Esophagus muscularis mucosa (tissue), 4 donors: ENCODE measurements around the gene SLC51B. TPM values are rescaled to one million over a fixed set of nuclear protein-coding genes. Genes with fewer than 3 reads are reported as not detected.
A peak's percentile ranks its signal among the peaks of the same experiment; 100 is the strongest.

Experiments
- DNase-seq: peaks from one replicate; pipeline ENCODE4 v3.0.0-alpha.2; 2017; ENCODE audit errors: extremely low spot score
- H3K27ac ChIP-seq, 4 donors: fragments of 200-600 bp; sonication (generic); replicated peaks in 1 of 4; 1 replicate in 3 of 4; 2 replicates in 1 of 4; pipeline ENCODE4 v1.5.1; 2016 to 2019; ENCODE audit warnings: mild to moderate bottlenecking in 1 of 4
- H3K27me3 ChIP-seq, 4 donors: fragments of 200-600 bp; sonication (generic); one replicate each; pipeline versions ENCODE4 v1.5.1 to v1.6.0; 2016 to 2019
- H3K36me3 ChIP-seq, 4 donors: fragments of 200-600 bp; sonication (generic); one replicate each; pipeline ENCODE4 v1.5.1; 2016 to 2019
- H3K4me1 ChIP-seq, 4 donors: fragments of 200-600 bp; sonication (generic); one replicate each; pipeline ENCODE4 v1.5.1; 2016 to 2019
- H3K4me3 ChIP-seq, 4 donors: fragments of 200-600 bp; sonication (generic); 1 replicate in 2 of 4; 2 replicates in 2 of 4; pipeline ENCODE4 v1.5.1; 2016 to 2019; ENCODE audit warnings: mild to moderate bottlenecking in 4 of 4, moderate library complexity in 1 of 4
- H3K9me3 ChIP-seq, 4 donors: fragments of 200-600 bp; sonication (generic); 1 replicate in 3 of 4; 2 replicates in 1 of 4; pipeline ENCODE4 v1.5.1; 2016 to 2019
- EP300 ChIP-seq: sonication (generic); formaldehyde crosslinking; IDR thresholded peaks from one replicate; pipeline ENCODE4 v1.6.1; 2017; ENCODE audit warnings: antibody characterized with exemption
- POLR2A ChIP-seq: fragments of 450-650 bp; IDR thresholded peaks from one replicate; pipeline ENCODE4 v1.6.1; 2017; ENCODE audit warnings: antibody characterized with exemption, moderate library complexity, mild to moderate bottlenecking, low read depth
- POLR2AphosphoS5 ChIP-seq, 2 donors: sonication (generic); formaldehyde crosslinking; IDR thresholded peaks; one replicate each; pipeline ENCODE4 v1.6.1; 2017; ENCODE audit warnings: antibody characterized with exemption in 2 of 2
- WGBS: methylation state at CpG from one replicate; pipeline ENCODE4 v1.1.5; 2018; 5-methylcytosine and 5-hydroxymethylcytosine counted together
- intact Hi-C: fragments of 100-400 bp; cut with DNase I; formaldehyde crosslinking; loops from one replicate; pipeline ENCODE4 v1.15.1; 2023
- total RNA-seq, 4 donors: library from RNA; depleted of rRNA; stranded (reverse); fragments of >200 nt; gene quantifications; one replicate each; pipeline versions ENCODE4 v1.1.0 to v1.2.1, GENCODE V29; 2016
- TF ChIP-seq, protein P1 (sequence below), 3 experiments: fragments of 200-600 bp in 2 of 3; fragments of 450-650 bp in 1 of 3; sonication (generic) in 2 of 3; IDR thresholded peaks; one replicate each; pipeline ENCODE4 v1.5.1; 2017 to 2019; ENCODE audit warnings: antibody characterized with exemption in 3 of 3, mild to moderate bottlenecking in 2 of 3, moderate library complexity in 1 of 3

SLC51B gene
- total RNA-seq, 4 donors from 2014 or later = not detected

DNA sequence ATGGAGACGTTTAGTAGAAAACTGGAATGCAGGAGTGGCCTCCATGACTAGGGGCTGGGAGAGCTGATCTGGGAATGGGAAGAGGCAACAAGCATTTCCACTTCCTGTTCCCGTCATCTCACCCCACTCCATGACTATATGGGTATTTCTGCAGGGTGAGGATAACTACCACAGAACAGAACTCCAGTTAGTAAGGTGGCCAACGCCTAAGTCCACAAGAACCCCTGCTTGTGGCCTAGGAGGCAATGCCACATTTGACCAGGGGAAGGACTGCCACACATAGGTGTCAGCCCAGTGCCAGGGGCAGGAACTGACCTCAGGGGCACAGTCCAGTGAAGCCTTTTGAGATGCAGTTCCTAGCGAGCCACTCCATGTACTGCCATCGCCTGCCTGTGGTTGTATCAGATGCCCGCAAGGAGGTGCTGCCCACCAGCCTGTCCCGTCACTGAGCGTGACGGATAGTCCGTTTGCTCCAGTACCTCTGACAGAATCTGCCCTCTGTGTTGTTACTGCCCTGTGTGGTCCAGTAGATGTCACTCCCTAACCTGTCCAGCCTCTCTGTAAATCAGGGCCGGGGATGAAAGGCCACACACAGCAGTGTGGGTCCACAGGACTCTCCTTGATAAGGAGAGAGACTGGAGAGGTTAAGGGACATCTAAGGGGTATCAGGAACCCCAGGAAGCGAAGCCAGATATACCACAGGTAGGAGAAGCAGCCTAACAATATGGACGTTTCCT lies 12.2 kb upstream of the SLC51B start:
- no peaks in the 10 kb centered on the region for H3K9me3 ChIP-seq
- 48% methylated on average over 5 of the region's 13 CpGs for WGBS
- no peak overlapping the region for H3K4me3 ChIP-seq
- no peaks in the 10 kb centered on the region for H3K27me3 ChIP-seq
- TF ChIP-seq POLR2AphosphoS5 (IDR thresholded peaks at IDR 0.05) = no peak
- TF ChIP-seq, protein P1, sequence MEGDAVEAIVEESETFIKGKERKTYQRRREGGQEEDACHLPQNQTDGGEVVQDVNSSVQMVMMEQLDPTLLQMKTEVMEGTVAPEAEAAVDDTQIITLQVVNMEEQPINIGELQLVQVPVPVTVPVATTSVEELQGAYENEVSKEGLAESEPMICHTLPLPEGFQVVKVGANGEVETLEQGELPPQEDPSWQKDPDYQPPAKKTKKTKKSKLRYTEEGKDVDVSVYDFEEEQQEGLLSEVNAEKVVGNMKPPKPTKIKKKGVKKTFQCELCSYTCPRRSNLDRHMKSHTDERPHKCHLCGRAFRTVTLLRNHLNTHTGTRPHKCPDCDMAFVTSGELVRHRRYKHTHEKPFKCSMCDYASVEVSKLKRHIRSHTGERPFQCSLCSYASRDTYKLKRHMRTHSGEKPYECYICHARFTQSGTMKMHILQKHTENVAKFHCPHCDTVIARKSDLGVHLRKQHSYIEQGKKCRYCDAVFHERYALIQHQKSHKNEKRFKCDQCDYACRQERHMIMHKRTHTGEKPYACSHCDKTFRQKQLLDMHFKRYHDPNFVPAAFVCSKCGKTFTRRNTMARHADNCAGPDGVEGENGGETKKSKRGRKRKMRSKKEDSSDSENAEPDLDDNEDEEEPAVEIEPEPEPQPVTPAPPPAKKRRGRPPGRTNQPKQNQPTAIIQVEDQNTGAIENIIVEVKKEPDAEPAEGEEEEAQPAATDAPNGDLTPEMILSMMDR (IDR thresholded peaks at IDR 0.05) = peak; percentile 57 to 80 (median 77)
- intact Hi-C loops = loop anchor here (1.0 kb wide), 1 partner anchor 70 kb away; no protein-coding TSS in a partner anchor
- peak overlapping the region in 1 of 4 donors; percentile 20 for H3K27ac ChIP-seq
- H3K36me3 ChIP-seq = no peaks in the 10 kb centered on the region
- peaks cover 15 to 30% (median 21%) of the 10 kb centered on the region in 4 donors for H3K4me1 ChIP-seq
- no peak for DNase-seq

DNA sequence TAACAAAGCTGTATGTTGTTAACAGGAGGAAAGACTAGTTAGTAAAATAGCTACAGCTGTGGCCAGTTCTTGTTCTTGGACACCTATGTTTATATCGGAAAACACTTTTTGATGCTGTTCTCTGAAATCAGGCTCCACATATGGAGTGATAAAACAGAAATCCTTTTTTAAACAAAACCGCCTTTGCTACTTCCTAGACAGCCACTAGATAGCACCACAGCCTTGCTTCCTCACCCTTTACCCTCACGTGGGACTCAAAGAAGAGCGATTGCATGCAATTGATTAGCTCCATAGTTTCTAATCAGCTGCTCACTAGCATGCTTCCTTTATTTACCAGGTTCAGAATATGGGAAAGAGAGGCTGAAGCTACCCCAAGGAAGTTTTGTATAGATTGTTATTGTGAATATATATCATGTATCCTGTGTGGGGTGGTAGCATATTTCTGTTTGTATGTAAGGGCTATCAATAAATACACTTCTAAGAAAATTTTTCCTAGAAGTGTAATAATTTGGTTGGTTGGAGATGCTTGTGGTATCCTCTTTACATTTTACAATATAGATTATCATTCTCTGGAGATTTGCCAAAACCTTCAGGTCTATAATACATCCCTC lies 11.4 kb upstream of the SLC51B start:
- H3K4me3 ChIP-seq = no peak overlapping the region
- TF ChIP-seq, protein P1 (IDR thresholded peaks at IDR 0.05) = peak; percentile 53 to 74 (median 65)
- no peak for TF ChIP-seq POLR2A
- H3K4me1 ChIP-seq = peaks cover 10 to 24% (median 16%) of the 10 kb centered on the region in 4 donors
- intact Hi-C loops = no loop called here
- no peaks in the 10 kb centered on the region for H3K27me3 ChIP-seq
- no peak for DNase-seq
- WGBS = 13% methylated on average over 4 of the region's 4 CpGs
- no peaks in the 10 kb centered on the region for H3K36me3 ChIP-seq
- H3K27ac ChIP-seq = peak overlapping the region in 1 of 4 donors; percentile 20
- no peaks in the 10 kb centered on the region for H3K9me3 ChIP-seq

DNA sequence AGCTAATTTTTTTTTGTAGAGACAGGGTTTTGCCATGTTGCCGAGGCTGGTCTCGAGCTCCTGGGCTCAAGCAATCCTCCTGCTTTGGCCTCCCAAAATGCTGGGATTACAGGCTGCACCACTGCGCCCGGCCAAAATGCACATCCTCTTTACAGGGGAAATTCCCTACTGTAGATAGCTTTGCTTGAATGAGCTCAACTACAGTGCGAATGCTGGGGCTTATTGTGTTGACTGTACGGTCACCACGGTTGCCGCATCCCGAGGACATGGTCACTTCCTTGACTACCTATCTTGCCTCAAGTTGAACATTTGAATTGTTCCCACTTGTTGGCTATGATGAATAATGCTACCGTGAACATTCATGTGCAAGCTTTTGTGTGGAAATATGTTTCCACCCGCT lies 10.5 kb upstream of the SLC51B start:
- Histone ChIP-seq H3K36me3 (no peaks in the 10 kb centered on the region), H3K27ac (no peak overlapping the region), H3K4me1 (peaks cover 10 to 27% (median 20%) of the 10 kb centered on the region in 4 donors), H3K4me3 (no peak overlapping the region), H3K9me3 (no peaks in the 10 kb centered on the region), H3K27me3 (no peaks in the 10 kb centered on the region)
- no peak for DNase-seq
- TF ChIP-seq POLR2AphosphoS5 (IDR thresholded peaks at IDR 0.05) (no peak), POLR2A (no peak), EP300 (no peak)
- TF ChIP-seq, protein P1 (IDR thresholded peaks at IDR 0.05) = no peak
- intact Hi-C loops = no loop called here
- WGBS = 81% methylated on average over 11 of the region's 11 CpGs

DNA sequence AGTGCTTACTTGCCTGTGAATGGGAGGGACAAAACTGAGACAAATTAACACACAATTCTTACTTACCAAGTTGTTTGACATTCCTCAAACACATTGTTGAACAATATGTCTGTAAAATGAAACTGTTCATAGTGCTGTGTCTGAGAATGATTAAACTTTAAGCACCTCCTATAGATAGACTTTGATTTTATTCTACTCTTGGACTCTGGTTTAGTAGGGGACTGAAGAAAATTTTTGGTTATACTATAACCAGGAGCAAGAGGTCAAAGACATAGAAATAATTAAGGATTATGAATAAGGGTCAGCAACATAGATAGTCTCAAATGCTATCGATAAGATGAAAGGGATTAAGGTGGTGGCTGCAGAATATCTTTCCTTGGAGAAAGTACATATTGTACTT lies 7.9 kb upstream of the SLC51B start:
- TF ChIP-seq POLR2AphosphoS5 (IDR thresholded peaks at IDR 0.05) (no peak), EP300 (no peak), POLR2A (no peak)
- TF ChIP-seq, protein P1 (IDR thresholded peaks at IDR 0.05) = no peak
- 87% methylated on average over 1 of the region's 1 CpG for WGBS
- Histone ChIP-seq H3K27me3 (no peaks in the 10 kb centered on the region), H3K4me3 (no peak overlapping the region), H3K27ac (no peak overlapping the region), H3K4me1 (peaks cover 10 to 25% (median 18%) of the 10 kb centered on the region in 4 donors), H3K36me3 (no peaks in the 10 kb centered on the region), H3K9me3 (no peaks in the 10 kb centered on the region)
- no peak for DNase-seq
- intact Hi-C loops = no loop called here
